GM12865 (cell line): ENCODE results near the gene COPS6.

Experiments used
- DNase-seq: peaks from one replicate; pipeline ENCODE4 v3.0.0; 2010; ENCODE audit warnings: low read depth
- H3K4me3 ChIP-seq: 2 replicates; pipeline ENCODE4 v1.5.1; 2011; ENCODE audit warnings: mild to moderate bottlenecking, low read depth, low read length, control low read depth
- TF ChIP-seq, protein P1 (sequence below): IDR thresholded peaks from 2 replicates; pipeline ENCODE4 v1.5.1; 2011; ENCODE audit warnings: low read length, control low read depth, low read depth, inconsistent platforms; ENCODE audit not compliant: insufficient read depth; ENCODE audit errors: missing control alignments

The COPS6 gene

DNA sequence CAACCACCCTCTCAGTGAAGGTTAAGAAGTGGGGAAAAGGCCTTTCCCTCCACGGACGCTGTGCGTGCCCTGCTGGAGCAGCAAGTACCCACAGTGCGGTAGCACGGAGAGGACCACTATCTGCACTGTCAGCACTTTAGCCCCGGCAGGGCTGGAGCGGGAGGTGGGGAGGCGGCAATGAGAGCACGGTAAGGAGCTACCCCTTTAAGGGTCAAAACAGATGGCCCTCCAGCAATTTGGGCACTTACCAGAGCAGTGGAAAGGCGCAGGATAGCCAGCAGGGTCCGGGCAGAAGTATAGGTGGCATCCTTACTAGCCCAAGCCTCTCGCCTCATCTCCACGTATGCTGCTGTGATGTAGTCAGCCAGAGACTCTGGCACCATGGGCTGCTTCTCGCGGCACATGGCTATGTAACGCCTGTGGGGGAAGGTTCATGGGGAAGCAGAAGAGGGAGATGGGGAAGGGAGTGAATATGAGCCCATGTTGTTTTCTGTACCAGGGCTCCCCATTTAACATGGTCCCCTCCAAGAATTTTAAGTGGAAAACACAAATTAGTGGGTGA lies 5.2 kb downstream of the COPS6 start:
- H3K4me3 ChIP-seq, result no peak overlapping the region
- DNase-seq, result no peak
- TF ChIP-seq, protein P1, sequence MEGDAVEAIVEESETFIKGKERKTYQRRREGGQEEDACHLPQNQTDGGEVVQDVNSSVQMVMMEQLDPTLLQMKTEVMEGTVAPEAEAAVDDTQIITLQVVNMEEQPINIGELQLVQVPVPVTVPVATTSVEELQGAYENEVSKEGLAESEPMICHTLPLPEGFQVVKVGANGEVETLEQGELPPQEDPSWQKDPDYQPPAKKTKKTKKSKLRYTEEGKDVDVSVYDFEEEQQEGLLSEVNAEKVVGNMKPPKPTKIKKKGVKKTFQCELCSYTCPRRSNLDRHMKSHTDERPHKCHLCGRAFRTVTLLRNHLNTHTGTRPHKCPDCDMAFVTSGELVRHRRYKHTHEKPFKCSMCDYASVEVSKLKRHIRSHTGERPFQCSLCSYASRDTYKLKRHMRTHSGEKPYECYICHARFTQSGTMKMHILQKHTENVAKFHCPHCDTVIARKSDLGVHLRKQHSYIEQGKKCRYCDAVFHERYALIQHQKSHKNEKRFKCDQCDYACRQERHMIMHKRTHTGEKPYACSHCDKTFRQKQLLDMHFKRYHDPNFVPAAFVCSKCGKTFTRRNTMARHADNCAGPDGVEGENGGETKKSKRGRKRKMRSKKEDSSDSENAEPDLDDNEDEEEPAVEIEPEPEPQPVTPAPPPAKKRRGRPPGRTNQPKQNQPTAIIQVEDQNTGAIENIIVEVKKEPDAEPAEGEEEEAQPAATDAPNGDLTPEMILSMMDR, result no peak

DNA sequence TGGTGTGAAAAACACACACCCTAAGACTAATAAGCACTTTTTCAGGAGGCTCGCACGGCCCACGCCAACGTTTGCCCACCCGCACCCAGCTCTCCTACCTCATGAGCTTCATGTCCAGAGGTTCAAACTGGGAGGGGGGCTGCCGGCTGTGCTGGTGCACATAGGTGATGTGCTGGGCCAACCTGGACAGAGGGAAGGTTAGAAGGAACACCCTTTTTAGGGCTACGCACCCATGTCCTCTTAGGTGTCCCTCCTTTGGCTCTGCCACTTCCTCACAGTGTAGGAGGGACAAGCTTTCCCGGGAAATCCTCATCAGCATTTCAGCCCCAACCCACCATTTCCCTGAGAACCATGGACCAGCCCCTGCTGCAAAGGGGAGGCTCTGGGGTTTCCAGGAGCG lies 6.5 kb downstream of the COPS6 start:
- no peak overlapping the region for H3K4me3 ChIP-seq
- no peak for DNase-seq
- TF ChIP-seq, protein P1, result no peak

DNA sequence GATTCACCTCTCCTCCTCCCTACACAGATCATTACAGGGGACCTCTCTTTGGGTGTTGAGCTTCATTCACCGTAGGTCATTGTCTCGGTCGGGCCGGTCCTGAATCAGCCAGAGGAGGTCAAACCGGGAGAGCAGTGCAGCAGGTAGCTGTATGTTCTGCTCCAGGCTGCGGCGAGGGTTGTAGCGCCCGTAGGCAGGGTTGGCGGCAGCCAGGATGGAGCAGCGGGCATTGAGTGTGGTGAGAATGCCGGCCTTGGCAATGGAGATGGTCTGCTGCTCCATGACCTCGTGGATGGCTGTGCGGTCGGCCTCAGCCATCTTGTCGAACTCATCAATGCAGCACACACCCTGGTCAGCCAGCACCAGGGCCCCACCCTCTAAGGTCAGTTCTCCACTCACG lies 6.9 kb downstream of the COPS6 start:
- TF ChIP-seq, protein P1, result no peak
- DNase-seq, result no peak
- H3K4me3 ChIP-seq, result no peak overlapping the region

DNA sequence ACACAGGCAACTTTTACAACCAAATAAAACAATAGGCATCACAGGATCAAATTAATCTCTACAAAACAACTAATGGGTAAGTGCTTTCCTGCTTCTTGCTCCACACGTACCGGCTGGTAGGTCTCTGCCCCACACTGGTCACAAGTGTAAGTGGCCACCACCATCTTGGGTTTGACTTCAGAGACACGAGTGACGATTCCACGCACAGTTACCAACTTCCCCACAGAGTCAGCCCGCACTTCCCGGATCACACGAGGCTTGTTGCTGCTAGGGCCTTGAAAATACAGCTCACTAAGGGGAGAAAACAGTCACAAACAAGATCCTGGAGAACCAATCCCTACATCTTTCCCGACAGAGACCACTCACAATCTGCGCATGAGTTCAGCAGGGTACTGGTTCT lies 10.1 kb downstream of the COPS6 start:
- H3K4me3 ChIP-seq, result no peak overlapping the region
- no peak for DNase-seq
- TF ChIP-seq, protein P1, result no peak

DNA sequence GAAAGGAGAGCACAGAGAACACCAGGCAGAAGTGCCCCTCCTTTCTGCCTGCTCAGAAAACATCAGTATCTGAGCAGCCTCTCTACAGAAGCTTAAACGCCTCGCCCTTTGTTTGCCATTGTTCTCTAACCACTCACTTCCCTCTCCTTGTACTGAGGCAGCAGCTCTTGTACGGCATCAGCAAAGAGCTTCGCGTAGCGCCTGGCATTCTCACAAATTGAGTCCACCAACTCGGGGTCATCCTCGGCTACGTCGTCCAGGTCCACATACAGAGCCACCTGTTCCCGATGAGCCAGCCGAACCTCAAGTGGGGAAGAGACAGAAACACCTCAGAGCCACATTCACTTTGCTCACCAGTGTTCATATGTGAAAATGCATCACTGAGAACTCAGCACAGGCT lies 10.7 kb downstream of the COPS6 start:
- TF ChIP-seq, protein P1, result no peak
- DNase-seq, result no peak
- H3K4me3 ChIP-seq, result peak overlapping the region; percentile 80

DNA sequence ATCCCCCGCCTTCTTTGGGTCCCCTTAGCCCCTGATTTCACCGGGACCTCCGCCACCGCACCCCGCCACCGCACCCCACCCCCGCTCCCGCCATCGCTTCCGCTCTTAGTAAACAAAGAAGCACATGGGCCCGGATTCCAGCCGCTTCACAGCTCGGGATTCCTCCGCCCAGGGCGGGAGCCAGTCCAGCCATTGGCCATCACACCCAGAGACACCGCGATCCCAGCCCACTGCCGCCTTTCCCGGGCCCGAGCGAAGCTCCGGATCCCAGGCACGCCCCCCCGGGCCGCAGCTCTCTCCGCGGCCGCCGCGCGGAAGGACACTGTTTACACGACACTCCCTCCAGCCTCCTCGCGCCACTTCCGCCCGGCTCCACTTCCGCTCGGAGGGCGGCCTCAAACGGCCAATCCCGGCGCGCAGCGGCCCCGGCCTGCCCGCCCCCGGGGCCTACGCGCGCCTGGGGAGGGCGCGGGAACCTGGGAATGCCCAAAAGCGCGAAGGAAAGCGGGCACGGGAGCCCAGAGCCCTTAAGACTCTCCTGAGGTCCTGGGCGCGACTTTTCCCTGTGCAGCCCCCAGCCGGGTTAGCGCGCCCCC lies 11.7 kb downstream of the COPS6 start:
- H3K4me3 ChIP-seq, result peak overlapping the region; percentile 80
- TF ChIP-seq, protein P1, result no peak
- peak; percentile 97 for DNase-seq

DNA sequence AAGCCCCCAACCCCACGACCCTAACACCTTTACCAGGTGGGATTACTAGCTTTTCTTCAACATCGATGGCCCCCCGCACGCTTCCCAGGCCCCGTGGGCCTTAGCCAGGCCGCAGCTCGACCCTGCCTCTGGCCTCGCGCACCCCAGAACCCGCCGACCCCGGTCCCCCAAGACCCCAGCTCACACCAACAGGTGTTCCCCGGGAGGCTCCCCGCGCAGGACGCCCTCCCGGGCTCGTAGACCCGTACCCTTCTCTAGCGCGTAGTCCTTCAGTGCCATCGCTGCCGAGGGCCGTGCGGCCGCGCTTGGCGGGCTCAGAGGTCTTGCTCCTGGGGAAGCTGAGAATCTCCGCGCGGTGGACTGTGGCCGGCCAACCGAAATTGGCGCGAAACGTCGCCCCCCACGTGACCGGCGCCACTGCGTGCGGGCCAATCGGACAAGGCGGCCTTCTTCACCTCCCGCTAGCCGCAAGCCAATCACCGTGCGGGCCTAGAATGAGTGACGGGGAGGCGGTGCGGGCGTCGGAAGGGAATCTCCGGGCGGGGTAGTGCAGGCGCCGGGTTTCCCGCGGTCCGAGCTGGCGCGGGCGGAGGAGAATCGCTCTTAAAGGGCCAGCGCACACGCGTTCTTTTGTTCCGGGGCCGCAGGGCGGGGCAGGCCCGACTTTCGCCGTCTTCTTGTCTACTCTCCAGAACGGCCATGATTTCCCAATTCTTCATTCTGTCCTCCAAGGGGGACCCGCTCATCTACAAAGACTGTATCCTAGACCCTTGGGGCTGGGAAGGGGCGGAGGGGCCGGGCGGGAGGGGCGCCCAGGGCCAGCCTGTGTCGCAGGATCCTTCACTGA lies 12.5 kb downstream of the COPS6 start, which contains the start of the genes AP4M1 and MCM7:
AP4M1 (plus strand) TSS at position 628 of the 847 bp plus-strand sequence; CDS start at position 700, 72 bp downstream.
MCM7 (minus strand) TSS at position 382 of the 847 bp plus-strand sequence; CDS start at position 279, 103 bp downstream.
- TF ChIP-seq, protein P1, result no peak
- peak; percentile 100 for DNase-seq
- H3K4me3 ChIP-seq, result peak within 1 kb of the TSS; percentile 80
